ENCODE measurements around the gene TSNAX.

DNA sequence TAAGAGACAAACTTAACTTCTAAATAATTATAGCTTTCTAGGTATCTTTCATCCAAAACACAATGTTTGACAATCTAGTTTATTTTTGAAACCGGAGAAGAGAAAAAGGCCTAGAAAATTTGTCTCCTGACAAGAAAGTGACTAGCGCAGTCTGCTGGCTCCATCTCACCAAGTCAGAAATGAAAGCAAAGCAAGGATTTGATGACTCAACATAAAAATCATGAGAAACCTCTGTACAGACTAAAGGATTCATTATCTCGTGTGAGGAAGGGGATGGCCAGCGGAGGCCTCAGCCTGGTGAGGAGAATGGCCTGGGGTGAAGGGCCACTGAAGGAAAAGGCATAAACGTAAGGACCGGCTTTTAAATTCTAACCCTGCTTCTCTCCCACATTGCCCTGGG is 20.0 kb upstream of the TSNAX start:
- TF ChIP-seq CTCF (IDR thresholded peaks at IDR 0.05) = no peak
- no peak for TF ChIP-seq POLR2A (IDR thresholded peaks at IDR 0.05)
